Activated CD4-positive, CD25-positive, alpha-beta regulatory T cell treated with anti-CD3 and anti-CD28 coated beads, Interleukin-2, amount 50 U/mL, for 24 hours (primary cell): ENCODE results near the gene PLB1.
"Not testable (repeated sequence)": the region's sequence is repeated elsewhere in the genome, so short reads cannot be mapped to it uniquely, and the experiment has no call there.

Experiments used
- ATAC-seq, 2 donors: fragments of 150-1000 bp; cut with Tn5 transposase; one replicate each; pipeline ENCODE4 v1.10.0; 2021; ENCODE audit warnings: mild to moderate bottlenecking in 1 of 2, moderate library complexity in 1 of 2

PLB1 gene

GRCh38 chr2:28534817-28535216 is 39.0 kb downstream of the PLB1 start:
- ATAC-seq, result no peak

DNA sequence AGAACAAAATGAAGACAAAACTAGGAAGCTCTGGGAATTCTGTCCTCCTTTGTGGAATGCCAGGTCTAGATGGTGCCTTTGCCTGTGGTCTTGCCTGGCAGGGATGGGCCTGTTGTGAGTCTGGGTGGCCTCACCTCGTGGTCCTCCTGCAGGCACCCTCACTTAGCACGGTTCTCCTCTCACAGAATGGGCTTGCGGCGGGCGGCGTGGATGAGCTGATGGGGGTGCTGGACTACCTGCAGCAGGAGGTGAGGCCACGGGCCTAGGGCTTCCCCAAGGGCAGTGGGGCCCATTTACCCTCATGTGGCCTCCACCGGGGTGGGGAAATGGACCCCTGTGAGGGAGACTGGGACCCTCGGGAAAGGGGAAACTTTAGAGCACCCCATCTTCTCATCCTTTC is 42.3 kb downstream of the PLB1 start:
- ATAC-seq, result no peak

GRCh38 chr2:28538652-28539051 is 42.8 kb downstream of the PLB1 start:
- no peak for ATAC-seq

- ATAC-seq, result no peak
These were observed 43.3 kb downstream of the PLB1 start for GRCh38 chr2:28539118-28539541.

DNA sequence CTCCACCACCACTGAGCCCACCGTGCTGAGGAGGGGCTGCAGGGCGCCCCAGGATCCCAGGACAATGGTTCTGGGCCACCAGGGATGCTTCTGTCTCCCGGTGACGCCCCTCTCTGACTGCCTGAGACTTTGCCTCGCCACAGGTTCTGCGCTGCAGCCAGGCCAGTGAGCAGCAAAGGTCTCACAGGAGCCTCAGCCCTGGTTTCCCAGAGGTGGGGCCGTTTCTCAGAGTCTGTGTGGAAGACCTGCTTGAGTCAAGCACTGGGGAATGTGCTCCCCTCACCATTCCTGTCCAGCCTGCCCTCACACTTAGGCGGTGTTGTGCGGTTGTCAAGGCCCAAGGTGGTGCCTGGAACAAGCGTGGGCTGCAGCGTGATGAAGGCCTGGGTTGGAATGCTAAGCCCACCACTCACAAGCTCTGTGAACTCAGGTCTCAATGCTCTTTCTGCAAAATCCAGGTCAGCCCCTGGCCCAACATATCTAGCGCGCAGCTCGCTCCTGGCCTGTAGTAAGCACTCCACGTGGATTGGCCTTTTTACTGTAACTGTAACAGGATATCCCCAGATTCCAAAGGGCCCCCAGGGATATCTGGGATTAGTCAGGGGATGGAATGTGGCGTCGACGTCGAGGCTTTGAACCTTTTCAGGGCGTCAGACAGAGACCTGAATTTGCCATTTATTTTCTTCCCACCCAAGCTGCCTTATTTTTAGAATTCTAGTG is 47.6 kb downstream of the PLB1 start:
- no peak for ATAC-seq

DNA sequence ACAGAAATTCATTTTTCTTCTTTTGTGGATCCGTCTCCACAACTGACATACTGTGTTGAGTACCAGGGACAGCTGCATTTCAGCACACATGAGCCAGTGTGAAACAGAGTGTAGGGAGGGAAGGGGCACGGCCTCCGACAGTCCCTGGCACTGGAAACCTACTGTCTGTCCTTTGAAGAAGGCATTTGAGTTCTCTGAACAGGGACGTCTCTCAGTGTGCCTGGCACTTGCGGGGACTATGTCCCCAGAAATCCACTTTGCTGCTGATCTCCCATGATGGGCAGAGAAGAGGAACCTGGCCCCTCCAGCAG is 48.1 kb downstream of the PLB1 start:
- no peak for ATAC-seq

DNA sequence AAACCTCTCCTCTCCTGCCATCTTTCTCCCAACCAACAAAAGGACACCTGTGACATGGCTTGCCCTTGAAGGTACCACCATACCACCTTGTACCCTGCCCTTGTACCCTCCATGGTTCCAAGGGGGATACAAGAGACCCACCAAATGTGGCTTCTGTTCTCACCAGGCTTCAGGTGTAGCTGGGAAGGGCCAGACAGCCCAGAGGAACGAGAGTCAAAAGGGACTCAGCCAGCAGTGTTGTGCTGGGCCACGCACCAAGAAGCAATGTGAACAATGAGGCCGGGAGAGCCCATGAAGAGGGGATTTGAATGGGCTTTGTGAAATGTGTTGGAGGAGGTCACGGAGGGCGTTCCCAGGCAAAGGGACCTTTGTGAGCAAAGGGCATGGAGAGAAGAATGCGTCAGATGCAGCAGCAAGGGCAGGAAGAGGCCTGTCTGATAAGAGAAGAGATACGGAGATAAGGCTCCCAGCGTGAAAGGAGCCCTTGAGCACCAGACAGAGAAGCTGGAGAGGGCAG is 48.6 kb downstream of the PLB1 start:
- ATAC-seq, result peak in 1 of 2 donors; percentile 39

- ATAC-seq, result peak in 1 of 2 donors; percentile 61
These were observed 49.2 kb downstream of the PLB1 start for GRCh38 chr2:28544922-28545589.

GRCh38 chr2:28545590-28546200 is 49.8 kb downstream of the PLB1 start:
- no peak for ATAC-seq

DNA sequence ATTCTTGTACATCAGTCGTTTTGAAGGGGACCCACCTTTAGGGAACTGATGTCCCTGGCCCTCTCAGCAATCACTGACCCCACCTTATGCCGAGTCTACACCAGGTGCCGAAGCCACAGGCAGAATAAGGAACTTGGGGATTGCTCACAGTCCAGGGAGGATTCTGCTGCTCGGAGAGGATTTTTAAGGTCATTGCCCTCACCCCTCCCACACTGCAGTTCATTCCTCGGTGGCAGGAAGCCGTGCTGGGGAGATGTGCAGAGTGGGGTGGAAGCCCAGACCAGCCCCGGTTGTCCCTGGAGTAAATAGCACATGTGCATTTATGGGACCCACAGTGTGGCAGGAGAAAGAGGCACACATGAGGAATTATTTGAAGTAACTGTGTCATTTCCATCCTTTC is 50.4 kb downstream of the PLB1 start:
- ATAC-seq, result no peak

- no peak for ATAC-seq
These were observed 51.5 kb downstream of the PLB1 start for GRCh38 chr2:28547223-28547860.

- ATAC-seq, result peak; percentile 68 to 75
These were observed 52.2 kb downstream of the PLB1 start for GRCh38 chr2:28547906-28548600.

GRCh38 chr2:28550345-28550744 is 54.5 kb downstream of the PLB1 start:
- ATAC-seq, result not testable (repeated sequence)

- ATAC-seq, result no peak
These were observed 56.4 kb downstream of the PLB1 start for GRCh38 chr2:28552045-28552823.

DNA sequence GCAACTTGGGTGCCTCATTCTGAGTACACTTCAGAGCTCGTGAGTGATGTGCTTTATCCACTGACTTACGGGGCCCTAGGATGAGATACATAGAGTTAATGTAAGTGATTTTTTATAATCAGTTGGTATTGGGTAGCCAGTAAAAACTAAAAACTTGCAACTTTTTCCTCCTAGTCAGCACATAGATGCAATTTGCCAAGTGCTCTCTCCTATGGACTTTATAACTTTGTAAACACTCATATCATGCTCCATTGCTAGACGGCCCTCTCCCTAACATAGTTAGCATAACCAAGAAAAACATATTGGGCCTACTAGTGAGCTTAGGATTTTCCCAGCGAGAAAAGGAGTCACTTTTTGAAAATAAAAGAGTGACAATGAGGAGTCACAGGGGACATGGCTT is 60.4 kb downstream of the PLB1 start:
- ATAC-seq, result no peak

DNA sequence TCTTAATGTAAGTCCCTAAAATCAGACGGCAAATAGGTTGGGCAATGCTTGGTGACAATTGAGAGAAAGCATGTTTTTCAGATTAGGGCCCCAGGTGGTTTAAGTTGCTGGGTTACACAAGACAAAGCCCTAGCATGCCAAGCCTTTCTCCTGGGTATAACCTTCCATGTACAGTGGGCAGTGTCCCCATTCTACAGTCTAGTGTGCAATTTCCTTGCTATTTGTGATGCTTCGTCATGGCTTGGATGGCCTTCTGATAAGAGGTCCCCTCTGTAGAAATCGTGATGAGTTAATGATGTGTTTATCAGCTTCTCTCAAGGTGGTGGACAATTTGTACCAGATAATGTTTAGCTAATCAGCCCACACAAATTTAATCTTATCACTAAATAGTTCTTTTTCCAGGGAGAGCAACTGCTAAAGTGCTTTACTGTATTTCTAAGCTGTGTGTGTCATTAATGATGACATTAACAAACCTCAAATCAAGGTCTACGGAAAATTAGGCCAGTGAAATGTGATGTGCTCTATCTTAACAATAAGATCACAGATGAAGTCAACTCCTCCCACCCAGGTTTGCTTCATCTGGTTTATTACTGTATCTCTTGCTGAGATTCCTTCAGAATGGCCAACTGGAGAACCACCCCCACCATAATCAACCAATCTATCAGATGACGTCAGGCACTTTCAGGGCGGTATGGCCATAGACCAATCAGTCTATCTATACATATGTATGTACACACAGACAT is 61.7 kb downstream of the PLB1 start:
- no peak for ATAC-seq

DNA sequence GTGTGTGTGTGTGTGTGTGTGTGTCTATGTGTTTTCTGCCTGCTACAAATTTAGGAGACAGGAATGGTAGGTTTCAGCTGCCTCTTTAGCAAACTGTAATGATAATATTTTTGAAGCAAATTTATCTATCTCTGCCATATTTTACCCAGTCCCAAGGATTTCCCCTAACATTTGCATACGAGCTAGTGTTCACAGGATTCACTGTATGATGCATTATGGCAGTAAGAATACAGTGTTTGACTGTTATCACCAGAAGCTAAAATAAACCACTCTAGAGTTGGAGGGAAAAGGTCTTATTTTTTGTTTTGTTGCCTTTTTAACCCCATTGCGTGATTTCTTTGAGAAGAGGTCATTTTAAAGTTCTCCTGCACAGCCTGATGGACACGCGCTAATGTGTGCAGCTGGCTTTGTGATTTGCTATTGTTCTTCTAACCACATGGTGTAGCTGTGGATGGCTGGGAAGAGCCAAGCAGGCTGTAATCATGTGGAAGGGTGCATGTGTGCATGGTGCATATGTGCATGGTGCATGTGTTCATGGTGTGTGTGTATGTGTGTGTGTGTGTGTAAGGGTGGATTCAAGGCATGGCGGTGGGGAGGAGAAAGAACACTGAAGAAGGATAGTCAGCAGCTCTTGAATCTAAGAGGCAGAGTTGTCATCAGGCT is 62.4 kb downstream of the PLB1 start:
- no peak for ATAC-seq

DNA sequence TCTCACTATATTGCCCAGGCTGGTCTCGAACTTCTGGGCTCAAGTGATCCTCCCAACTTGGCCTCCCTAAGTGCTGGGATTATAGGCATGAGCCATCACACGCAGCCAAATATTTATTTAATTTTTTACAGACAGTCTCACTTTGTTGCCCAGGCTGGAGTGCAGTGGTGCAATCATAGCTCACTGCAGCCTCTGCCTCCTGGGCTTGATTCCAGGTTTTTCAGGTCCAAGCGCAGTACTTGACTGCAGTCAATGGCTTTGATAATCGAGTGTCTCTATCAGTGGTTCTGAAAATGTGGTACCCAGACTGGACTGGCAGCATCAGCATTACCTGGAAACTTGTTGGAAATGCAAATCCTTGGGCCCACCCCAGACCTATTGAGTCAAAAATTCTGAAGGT is 63.1 kb downstream of the PLB1 start:
- ATAC-seq, result no peak

DNA sequence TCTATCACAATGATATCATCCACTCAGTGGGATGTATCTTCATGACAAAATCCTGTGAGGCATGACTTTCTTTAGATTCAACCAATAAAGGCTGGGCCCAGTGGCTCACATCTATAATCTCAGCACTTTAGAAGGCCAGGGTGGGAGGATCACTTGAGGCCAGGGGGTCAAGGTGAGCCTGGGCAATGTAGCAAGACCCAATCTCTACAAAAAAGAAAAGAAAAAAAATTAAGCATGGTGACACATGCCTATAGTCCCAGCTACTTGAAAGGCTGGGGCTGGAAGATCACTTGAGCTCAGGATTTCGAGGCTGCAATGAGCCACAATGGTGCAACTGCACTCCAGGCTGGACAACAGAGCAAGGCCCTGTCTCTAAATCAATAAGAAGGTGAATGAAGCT is 68.0 kb downstream of the PLB1 start:
- no peak for ATAC-seq

GRCh38 chr2:28564346-28564745 is 68.5 kb downstream of the PLB1 start:
- no peak for ATAC-seq

GRCh38 chr2:28565033-28565432 is 69.2 kb downstream of the PLB1 start:
- no peak for ATAC-seq
